Measurements from ENCODE around the gene TMEM255B.

- TF ChIP-seq CTCF (IDR thresholded peaks at IDR 0.05 in 2 of 3, conservative IDR thresholded peaks at IDR 0.05 in 1 of 3; ENCODE audit: borderline replicate concordance in 1 of 3, insufficient read depth in 1 of 3, low read depth in 2 of 3, low read length in 2 of 3), result no peak
- no peak for TF ChIP-seq ATF3 (IDR thresholded peaks at IDR 0.05)
- no peak for TF ChIP-seq EZH2 (IDR thresholded peaks at IDR 0.05)
- no peak for TF ChIP-seq POLR2A (IDR thresholded peaks at IDR 0.05; ENCODE audit: borderline replicate concordance, extremely low read depth, insufficient read depth, insufficient read length)
- no peak for TF ChIP-seq ZNF274 (IDR thresholded peaks at IDR 0.05; ENCODE audit: low read depth, low read length)
- no peak for TF ChIP-seq EZH2phosphoT487 (IDR thresholded peaks at IDR 0.05; ENCODE audit: borderline replicate concordance)
- TF ChIP-seq REST (IDR thresholded peaks at IDR 0.05; ENCODE audit: low read depth), result no peak
- no peak for TF ChIP-seq EGR1 (IDR thresholded peaks at IDR 0.05; ENCODE audit: low read depth)
- TF ChIP-seq YY1 (IDR thresholded peaks at IDR 0.05; ENCODE audit: extremely low read depth, insufficient replicate concordance, low read depth, low read length), result no peak
- TF ChIP-seq POLR2AphosphoS5 (IDR thresholded peaks at IDR 0.05; ENCODE audit: low read depth, low read length), result no peak
- no peak for TF ChIP-seq ELF1 (IDR thresholded peaks at IDR 0.05; ENCODE audit: borderline replicate concordance, low read depth)
These were observed 69.3 kb downstream of the TMEM255B start for GRCh38 chr13:113828282-113828825.
